IMR-90 (cell line): Measurements from ENCODE around the gene PITPNC1. TPM values are rescaled to one million over a fixed set of nuclear protein-coding genes. Genes with fewer than 3 reads are reported as not detected.

Experiments used
- ATAC-seq: fragments of 200-7000 bp; cut with Tn5 transposase; 2 replicates; pipeline ENCODE4 v1.9.1; 2020; ENCODE audit warnings: low read depth, mild to moderate bottlenecking, moderate library complexity
- BruUV-seq: library from RNA; stranded (reverse); fragments of 400-500 nt; replicated peaks from 2 replicates; lab custom pipeline; 2021; lab: Mats Ljungman, UMichigan
- CTCF ChIA-PET: fragments of 300-600 bp; formaldehyde crosslinking; extraction: SDS; loops from one replicate; lab custom pipeline; 2021; ENCODE audit warnings: antibody characterized with exemption; lab: Yijun Ruan, JAX
- POLR2A ChIA-PET: fragments of 300-600 bp; sonication (Branson Sonifier 250); formaldehyde crosslinking; loops from one replicate; lab custom pipeline; 2022; ENCODE audit warnings: antibody characterized with exemption; ENCODE audit not compliant: unreplicated experiment; lab: Charles Lee
- DNase-seq: peaks from one replicate; pipeline ENCODE4 v3.0.0; 2013
- H2AFZ ChIP-seq: replicated peaks from 2 replicates; pipeline ENCODE3; 2013; ENCODE audit warnings: low read length, mild to moderate bottlenecking; ENCODE audit not compliant: poor library complexity
- H2AK5ac ChIP-seq: 2 replicates; pipeline ENCODE4 v1.6.1; 2013; ENCODE audit warnings: low read depth, low read length, inconsistent platforms
- H2AK9ac ChIP-seq: replicated peaks from 2 replicates; pipeline ENCODE3; 2013; ENCODE audit warnings: mild to moderate bottlenecking, low read depth, low read length, moderate library complexity; ENCODE audit not compliant: poor library complexity
- H2BK120ac ChIP-seq: 2 replicates; pipeline ENCODE4 v1.6.1; 2013; ENCODE audit warnings: low read depth, low read length, inconsistent platforms
- H2BK15ac ChIP-seq: 3 replicates; pipeline ENCODE4 v1.6.1; 2013; ENCODE audit warnings: low read depth, low read length, inconsistent platforms
- H2BK20ac ChIP-seq: 2 replicates; pipeline ENCODE4 v1.6.1; 2013; ENCODE audit warnings: low read depth, mild to moderate bottlenecking, inconsistent platforms, low read length, moderate library complexity
- H2BK5ac ChIP-seq: 2 replicates; pipeline ENCODE4 v1.6.1; 2013; ENCODE audit warnings: mild to moderate bottlenecking, low read depth, low read length, inconsistent platforms; ENCODE audit not compliant: poor library complexity, severe bottlenecking
- H3K14ac ChIP-seq: replicated peaks from 2 replicates; pipeline ENCODE4 v1.6.1; 2013; ENCODE audit warnings: low read depth, low read length, inconsistent platforms
- H3K18ac ChIP-seq: 2 replicates; pipeline ENCODE4 v1.6.1; 2013; ENCODE audit warnings: low read depth, low read length, control low read depth
- H3K23ac ChIP-seq: 2 replicates; pipeline ENCODE4 v1.6.1; 2013; ENCODE audit warnings: low read depth, low read length, inconsistent platforms
- H3K27ac ChIP-seq: 2 replicates; pipeline ENCODE4 v1.5.1; 2013; ENCODE audit warnings: mild to moderate bottlenecking, control low read depth, low read length; ENCODE audit not compliant: insufficient read depth
- H3K27me3 ChIP-seq: 2 replicates; pipeline ENCODE4 v1.6.1; 2013; ENCODE audit warnings: low read length; ENCODE audit not compliant: control insufficient read depth, insufficient read depth
- H3K36me3 ChIP-seq: 2 replicates; pipeline ENCODE4 v1.6.1; 2013; ENCODE audit warnings: low read length, mixed read lengths; ENCODE audit not compliant: control insufficient read depth, insufficient read depth
- H3K4ac ChIP-seq: 2 replicates; pipeline ENCODE4 v1.6.1; 2013; ENCODE audit warnings: low read depth, low read length, inconsistent platforms
- H3K4me1 ChIP-seq: 2 replicates; pipeline ENCODE4 v1.6.1; 2013; ENCODE audit warnings: low read length, mixed read lengths; ENCODE audit not compliant: control insufficient read depth, insufficient read depth
- H3K4me2 ChIP-seq: 2 replicates; pipeline ENCODE4 v1.6.1; 2013; ENCODE audit warnings: low read depth, mild to moderate bottlenecking, control low read depth, low read length, moderate library complexity
- H3K4me3 ChIP-seq: 2 replicates; pipeline ENCODE4 v1.5.1; 2013; ENCODE audit warnings: low read depth, mild to moderate bottlenecking, control low read depth, low read length, moderate library complexity; ENCODE audit not compliant: insufficient read depth
- H3K56ac ChIP-seq: 2 replicates; pipeline ENCODE4 v1.6.1; 2013; ENCODE audit warnings: low read length, inconsistent platforms; ENCODE audit not compliant: insufficient read depth; ENCODE audit errors: extremely low read depth
- H3K79me1 ChIP-seq, 2 experiments: 2 replicates each; pipeline ENCODE4 v1.6.1; 2013; ENCODE audit warnings: low read length in 2 of 2, inconsistent platforms in 1 of 2, low read depth in 1 of 2
- H3K9ac ChIP-seq: 2 replicates; pipeline ENCODE4 v1.6.1; 2013; ENCODE audit warnings: low read depth, low read length, control low read depth
- H3K9me1 ChIP-seq: 2 replicates; pipeline ENCODE4 v1.6.1; 2013; ENCODE audit warnings: low read length, inconsistent platforms; ENCODE audit not compliant: insufficient read depth
- H3K9me3 ChIP-seq: 2 replicates; pipeline ENCODE4 v1.6.1; 2013; ENCODE audit warnings: low read length; ENCODE audit not compliant: control insufficient read depth, insufficient read depth
- H4K20me1 ChIP-seq: 2 replicates; pipeline ENCODE4 v1.6.1; 2013; ENCODE audit warnings: low read length, inconsistent platforms; ENCODE audit not compliant: insufficient read depth
- H4K5ac ChIP-seq: 2 replicates; pipeline ENCODE4 v1.6.1; 2013; ENCODE audit warnings: mild to moderate bottlenecking, low read depth, low read length, control low read depth
- H4K8ac ChIP-seq, 2 experiments: 2 replicates each; pipeline ENCODE4 v1.6.1; 2013; ENCODE audit warnings: low read depth in 2 of 2, low read length in 2 of 2, control low read depth in 1 of 2, inconsistent platforms in 1 of 2
- H4K91ac ChIP-seq: 2 replicates; pipeline ENCODE4 v1.6.1; 2013; ENCODE audit warnings: low read depth, low read length, inconsistent platforms; ENCODE audit not compliant: insufficient read depth
- BHLHE40 ChIP-seq: fragments of 150-350 bp; IDR thresholded peaks from 2 replicates; pipeline ENCODE4 v1.6.1; 2016; ENCODE audit warnings: mild to moderate bottlenecking, low read depth, low read length
- CEBPB ChIP-seq: IDR thresholded peaks from 2 replicates; pipeline ENCODE4 v1.6.1; 2012; ENCODE audit warnings: low read depth, low read length, improper control_type of control experiment
- CHD1 ChIP-seq: IDR thresholded peaks from 2 replicates; pipeline ENCODE4 v1.6.1; 2012; ENCODE audit warnings: low read depth, low read length, improper control_type of control experiment
- MAFK ChIP-seq: IDR thresholded peaks from 2 replicates; pipeline ENCODE4 v1.6.1; 2012; ENCODE audit warnings: low read depth, low read length, improper control_type of control experiment
- MXI1 ChIP-seq: IDR thresholded peaks from 2 replicates; pipeline ENCODE4 v1.6.1; 2012; ENCODE audit warnings: low read depth, mild to moderate bottlenecking, low read length, moderate library complexity, borderline replicate concordance
- NFE2L2 ChIP-seq: fragments of 150-350 bp; IDR thresholded peaks from 2 replicates; pipeline ENCODE4 v1.6.1; 2016; ENCODE audit warnings: low read depth, mild to moderate bottlenecking, low read length
- POLR2A ChIP-seq: IDR thresholded peaks from 2 replicates; pipeline ENCODE4 v1.6.1; 2012; ENCODE audit warnings: mild to moderate bottlenecking, low read depth, low read length
- RAD21 ChIP-seq: IDR thresholded peaks from 2 replicates; pipeline ENCODE4 v1.6.1; 2012; ENCODE audit warnings: low read length, improper control_type of control experiment
- RCOR1 ChIP-seq: IDR thresholded peaks from 2 replicates; pipeline ENCODE4 v1.6.1; 2012; ENCODE audit warnings: mild to moderate bottlenecking, low read length, improper control_type of control experiment; ENCODE audit not compliant: insufficient replicate concordance
- RFX5 ChIP-seq: IDR thresholded peaks from 2 replicates; pipeline ENCODE4 v1.8.0; 2012; ENCODE audit warnings: low read depth, mild to moderate bottlenecking, low read length, moderate library complexity
- SMC3 ChIP-seq: fragments of 150-350 bp; IDR thresholded peaks from 2 replicates; pipeline ENCODE4 v1.6.1; 2016; ENCODE audit warnings: low read depth, mild to moderate bottlenecking, antibody characterized with exemption, low read length, moderate library complexity
- WGBS, 2 experiments: methylation state at CpG; one replicate each; pipeline versions ENCODE4 v1.1.5 to v1.1.7; 2013; ENCODE audit warnings: missing lambda C conversion rate in 2 of 2; ENCODE audit not compliant: insufficient read length in 1 of 2; ENCODE audit errors: extremely low coverage in 2 of 2; 5-methylcytosine and 5-hydroxymethylcytosine counted together
- dilution Hi-C: fragments of 300-500 bp; cut with HindIII; formaldehyde crosslinking; loops from one replicate; pipeline ENCODE4 v1.14.3; 2018; ENCODE audit warnings: low sequenced_read_pairs; ENCODE audit not compliant: unreplicated experiment
- in situ Hi-C: fragments of 300-500 bp; cut with MboI; formaldehyde crosslinking; loops from 3 replicates; pipeline ENCODE4 v1.14.3; 2019; ENCODE audit warnings: low sequenced_read_pairs, inconsistent platforms, mixed read lengths
- intact Hi-C: fragments of 100-400 bp; cut with micrococcal nuclease; formaldehyde crosslinking; loops from 2 replicates; pipeline ENCODE4 v1.10.0; 2022
- polyA plus RNA-seq, 3 experiments: library from polyadenylated mRNA; depleted of rRNA; stranded (reverse); fragments of >200 nt; gene quantifications; 2 replicates each; pipeline ENCODE4 v1.2.3, GENCODE V29; 2012; ENCODE audit warnings: low replicate concordance in 1 of 3
- total RNA-seq: library from RNA; depleted of rRNA; stranded (reverse); fragments of >200 nt; gene quantifications from 2 replicates; pipeline ENCODE4 v1.2.3, GENCODE V29; 2012
- TF ChIP-seq, protein P1 (sequence below): conservative IDR thresholded peaks from 2 replicates; pipeline ENCODE4 v1.5.1; 2012; ENCODE audit warnings: mild to moderate bottlenecking, low read depth, low read length, improper control_type of control experiment
- TF ChIP-seq, protein P2 (sequence below): fragments of 150-350 bp; IDR thresholded peaks from 2 replicates; pipeline ENCODE4 v1.6.1; 2017; ENCODE audit warnings: mild to moderate bottlenecking, antibody characterized with exemption, low read length, low read depth

The PITPNC1 gene
- total and polyA plus RNA-seq, 2 of the 4 experiments (the other 2 are of a cell fraction), result 4.1 TPM

DNA sequence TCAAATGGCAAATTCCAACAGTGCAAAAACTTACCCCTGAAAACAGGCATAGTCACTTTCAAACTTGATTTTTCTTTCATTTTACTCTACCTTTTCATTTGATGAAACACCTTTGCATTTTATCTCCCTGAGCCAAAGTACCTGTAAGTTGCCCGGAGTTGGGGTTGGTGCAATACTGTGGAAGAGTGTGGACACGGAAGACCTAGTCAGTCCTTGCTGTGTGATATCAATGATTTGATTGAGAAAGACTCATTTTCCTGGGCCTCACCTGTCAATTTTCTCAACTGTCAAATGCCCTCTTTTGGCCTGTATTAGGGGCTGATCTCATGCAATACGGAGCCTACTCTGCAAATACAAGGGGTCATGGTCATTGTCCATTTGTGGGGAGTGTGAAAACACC lies 22.6 kb downstream of the PITPNC1 start:
- Histone ChIP-seq H3K4me1 (peaks cover 3% of the 10 kb centered on the region; the same call in 1 of the 2 replicates), H4K20me1 (no peaks in the 10 kb centered on the region), H4K91ac (no peak overlapping the region), H3K4ac (no peak overlapping the region), H2AFZ (no peak overlapping the region), H2BK15ac (no peak overlapping the region), H3K18ac (no peak overlapping the region), H3K9ac (no peak overlapping the region), H4K5ac (no peak overlapping the region), H2AK9ac (no peak overlapping the region), H3K9me1 (0 out of 2 replicates have a peak, but pooled peaks cover 3% of the 10 kb centered on the region), H3K36me3 (no peaks in the 10 kb centered on the region), H2BK20ac (no peak overlapping the region), H3K14ac (no peak overlapping the region), H3K23ac (0 out of 2 replicates have a peak overlapping the region, but pooled peaks have one; percentile 20), H3K56ac (no peak overlapping the region), H3K79me1 (peaks cover 32 to 35% of the 10 kb centered on the region in 2 experiments), H3K27ac (no peak overlapping the region), H2BK120ac (no peak overlapping the region), H2AK5ac (no peak overlapping the region), H4K8ac (no peak overlapping the region), H2BK5ac (no peak overlapping the region), H3K27me3 (no peaks in the 10 kb centered on the region), H3K4me3 (no peak overlapping the region), H3K4me2 (no peak overlapping the region), H3K9me3 (no peaks in the 10 kb centered on the region)
- WGBS, 2 experiments, result no CpG with 5 or more reads among the region's 3 CpGs
- ATAC-seq (no peak), DNase-seq (no peak)
- BruUV-seq, result no TSS peak
- ChIA-PET POLR2A (no interaction called here), CTCF (no interaction called here)
- intact Hi-C loops, result no loop called here
- TF ChIP-seq RFX5 (no peak), RCOR1 (no peak), CHD1 (no peak), POLR2A (no peak), MAFK (no peak), SMC3 (no peak), NFE2L2 (no peak), BHLHE40 (no peak), CEBPB (no peak), RAD21 (no peak), MXI1 (no peak)
- TF ChIP-seq, protein P1, sequence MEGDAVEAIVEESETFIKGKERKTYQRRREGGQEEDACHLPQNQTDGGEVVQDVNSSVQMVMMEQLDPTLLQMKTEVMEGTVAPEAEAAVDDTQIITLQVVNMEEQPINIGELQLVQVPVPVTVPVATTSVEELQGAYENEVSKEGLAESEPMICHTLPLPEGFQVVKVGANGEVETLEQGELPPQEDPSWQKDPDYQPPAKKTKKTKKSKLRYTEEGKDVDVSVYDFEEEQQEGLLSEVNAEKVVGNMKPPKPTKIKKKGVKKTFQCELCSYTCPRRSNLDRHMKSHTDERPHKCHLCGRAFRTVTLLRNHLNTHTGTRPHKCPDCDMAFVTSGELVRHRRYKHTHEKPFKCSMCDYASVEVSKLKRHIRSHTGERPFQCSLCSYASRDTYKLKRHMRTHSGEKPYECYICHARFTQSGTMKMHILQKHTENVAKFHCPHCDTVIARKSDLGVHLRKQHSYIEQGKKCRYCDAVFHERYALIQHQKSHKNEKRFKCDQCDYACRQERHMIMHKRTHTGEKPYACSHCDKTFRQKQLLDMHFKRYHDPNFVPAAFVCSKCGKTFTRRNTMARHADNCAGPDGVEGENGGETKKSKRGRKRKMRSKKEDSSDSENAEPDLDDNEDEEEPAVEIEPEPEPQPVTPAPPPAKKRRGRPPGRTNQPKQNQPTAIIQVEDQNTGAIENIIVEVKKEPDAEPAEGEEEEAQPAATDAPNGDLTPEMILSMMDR, result no peak
- TF ChIP-seq, protein P2, sequence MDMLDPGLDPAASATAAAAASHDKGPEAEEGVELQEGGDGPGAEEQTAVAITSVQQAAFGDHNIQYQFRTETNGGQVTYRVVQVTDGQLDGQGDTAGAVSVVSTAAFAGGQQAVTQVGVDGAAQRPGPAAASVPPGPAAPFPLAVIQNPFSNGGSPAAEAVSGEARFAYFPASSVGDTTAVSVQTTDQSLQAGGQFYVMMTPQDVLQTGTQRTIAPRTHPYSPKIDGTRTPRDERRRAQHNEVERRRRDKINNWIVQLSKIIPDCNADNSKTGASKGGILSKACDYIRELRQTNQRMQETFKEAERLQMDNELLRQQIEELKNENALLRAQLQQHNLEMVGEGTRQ, result no peak
- dilution Hi-C loops, result no loop called here
- in situ Hi-C loops, result no loop called here
